GM12878 (cell line): ENCODE results near the gene PSMA7. TPM values are rescaled to one million over a fixed set of nuclear protein-coding genes. Genes with fewer than 3 reads are reported as not detected.

ENCODE experiments used
- BACH1 ChIP-seq: fragments of 450-650 bp; IDR thresholded peaks from 2 replicates; pipeline ENCODE4 v1.6.1; 2017; ENCODE audit warnings: mild to moderate bottlenecking, borderline replicate concordance
- BHLHE40 ChIP-seq, 2 experiments: fragments of 450-650 bp in 1 of 2; IDR thresholded peaks; 2 replicates each; pipeline ENCODE4 v1.6.1; 2011 to 2017; ENCODE audit warnings: low read depth in 2 of 2, borderline replicate concordance in 1 of 2, improper control_type of control experiment in 1 of 2, low read length in 1 of 2, mild to moderate bottlenecking in 1 of 2
- CEBPB ChIP-seq, 2 experiments: fragments of 150-350 bp in 1 of 2; IDR thresholded peaks; 2 replicates each; pipeline ENCODE4 v1.6.1; 2012 to 2014; ENCODE audit warnings: low read depth in 2 of 2, low read length in 2 of 2, borderline replicate concordance in 1 of 2, inconsistent platforms in 1 of 2
- CEBPZ ChIP-seq: fragments of 150-350 bp; IDR thresholded peaks from 2 replicates; pipeline ENCODE4 v1.6.1; 2016; ENCODE audit warnings: low read depth, low read length
- CREM ChIP-seq: IDR thresholded peaks from 2 replicates; pipeline ENCODE4 v1.6.1; 2014; ENCODE audit warnings: antibody characterized with exemption, low read depth
- CTCF ChIP-seq, 3 experiments: IDR thresholded peaks in 2 of 3; conservative IDR thresholded peaks in 1 of 3; 2 replicates each; pipeline ENCODE4 v1.5.1; 2011; ENCODE audit warnings: low read depth in 3 of 3, low read length in 3 of 3, mild to moderate bottlenecking in 3 of 3, control low read depth in 2 of 3, moderate library complexity in 2 of 3, inconsistent platforms in 1 of 3, mixed read lengths in 1 of 3; ENCODE audit not compliant: control insufficient read depth in 2 of 3, insufficient read depth in 1 of 3; ENCODE audit errors: extremely low read depth in 1 of 3
- EGR1 ChIP-seq, 2 experiments: IDR thresholded peaks; 1 replicate in 1 of 2; 2 replicates in 1 of 2; pipeline ENCODE4 v1.6.1; 2011 to 2012; ENCODE audit warnings: low read depth in 2 of 2, low read length in 2 of 2, borderline replicate concordance in 1 of 2, mild to moderate bottlenecking in 1 of 2, moderate library complexity in 1 of 2
- IRF3 ChIP-seq: fragments of 450-650 bp; IDR thresholded peaks from 2 replicates; pipeline ENCODE4 v1.6.1; 2014; ENCODE audit warnings: mild to moderate bottlenecking
- JUND ChIP-seq: IDR thresholded peaks from 2 replicates; pipeline ENCODE4 v1.6.1; 2012; ENCODE audit warnings: low read depth, mild to moderate bottlenecking, low read length, improper control_type of control experiment, moderate library complexity
- MEF2A ChIP-seq: IDR thresholded peaks from 2 replicates; pipeline ENCODE4 v1.6.1; 2011; ENCODE audit warnings: low read depth, mild to moderate bottlenecking, low read length, moderate library complexity; ENCODE audit not compliant: insufficient read depth
- NFYB ChIP-seq: IDR thresholded peaks from 2 replicates; pipeline ENCODE4 v1.6.1; 2011; ENCODE audit warnings: low read depth, mild to moderate bottlenecking, low read length, improper control_type of control experiment, moderate library complexity; ENCODE audit not compliant: insufficient read depth
- PML ChIP-seq: IDR thresholded peaks from 2 replicates; pipeline ENCODE4 v1.6.1; 2012; ENCODE audit warnings: low read length, inconsistent platforms
- RCOR1 ChIP-seq: conservative IDR thresholded peaks from 2 replicates; pipeline ENCODE4 v1.6.1; 2012; ENCODE audit warnings: low read depth, low read length, improper control_type of control experiment
- SKIL ChIP-seq: fragments of 450-650 bp; IDR thresholded peaks from 2 replicates; pipeline ENCODE4 v1.6.1; 2017; ENCODE audit warnings: mild to moderate bottlenecking, low read depth, inconsistent platforms; ENCODE audit not compliant: poor library complexity, severe bottlenecking
- SP1 ChIP-seq: IDR thresholded peaks from one replicate; pipeline ENCODE4 v1.6.1; 2011; ENCODE audit warnings: low read depth, low read length
- SREBF1 ChIP-seq: IDR thresholded peaks from 2 replicates; pipeline ENCODE4 v1.6.1; 2012; ENCODE audit warnings: mild to moderate bottlenecking, low read length
- TARDBP ChIP-seq: IDR thresholded peaks from 2 replicates; pipeline ENCODE4 v1.6.1; 2016; ENCODE audit warnings: borderline replicate concordance
- polyA plus RNA-seq, 11 experiments: library from polyadenylated mRNA; depleted of rRNA in 4 of 11; unstranded in 6 of 11; stranded (reverse) in 5 of 11; fragments of >200 nt; fragmentation: Nextera tagmentation in 4 of 11; fragmentation: Illumina TruSeq in 1 of 11; extraction: Ambion mirVana in 4 of 11; extraction: Trizol in 1 of 11; gene quantifications; 1 replicate in 1 of 11; 2 replicates in 10 of 11; pipeline versions ENCODE4 v1.2.1 to v1.2.3, GENCODE V29; 2011 to 2016; ENCODE audit warnings: inconsistent platforms in 2 of 11, missing spikeins in 2 of 11, low read depth in 1 of 11
- total RNA-seq, 4 experiments: library from RNA; depleted of rRNA in 3 of 4; stranded (reverse); fragments of >200 nt in 3 of 4; fragmentation: Illumina TruSeq in 1 of 4; extraction: Trizol in 1 of 4; gene quantifications; 2 replicates each; pipeline versions ENCODE4 v1.2.1 to v1.2.3, GENCODE V29; 2013 to 2021

PSMA7 gene
- total and polyA plus RNA-seq, 10 of the 15 experiments (the other 5 are each of a cell fraction or from before 2014, with no cell fraction given): 216 to 857 (median 368) TPM

GRCh38 chr20:62182469-62183425 lies 39.6 kb upstream of the PSMA7 start, which contains the start of gene MTG2 (continued):
- TF ChIP-seq NFYB: no peak
- TF ChIP-seq SP1: peak; percentile 20
- 0 out of 2 replicates have a peak, but pooled peaks have one; percentile 63 for TF ChIP-seq RCOR1
- no peak for TF ChIP-seq TARDBP
- peak; percentile 98 for TF ChIP-seq CREM
- peak; percentile 39 to 62; a peak in 3 of 4 replicates for TF ChIP-seq BHLHE40 (IDR thresholded peaks at IDR 0.05; ENCODE audit: borderline replicate concordance in 1 of 2, low read depth in 2 of 2, low read length in 1 of 2)
- TF ChIP-seq EGR1 (IDR thresholded peaks at IDR 0.05; ENCODE audit: borderline replicate concordance in 1 of 2, low read depth in 2 of 2, low read length in 2 of 2): peak in 1 of 2 experiments; percentile 10; a peak in 1 of 3 replicates
- TF ChIP-seq MEF2A: 0 out of 2 replicates have a peak, but pooled peaks have one; percentile 15
- no peak for TF ChIP-seq SREBF1
- TF ChIP-seq JUND: no peak
- no peak for TF ChIP-seq CTCF (IDR thresholded peaks at IDR 0.05 in 2 of 3, conservative IDR thresholded peaks at IDR 0.05 in 1 of 3; ENCODE audit: control insufficient read depth in 2 of 3, extremely low read depth in 1 of 3, insufficient read depth in 1 of 3, low read depth in 3 of 3, low read length in 3 of 3)
- TF ChIP-seq CEBPZ: no peak
- peak; percentile 69; the same call in 1 of the 2 replicates for TF ChIP-seq BACH1
- TF ChIP-seq CEBPB (IDR thresholded peaks at IDR 0.05; ENCODE audit: borderline replicate concordance in 1 of 2, low read depth in 2 of 2, low read length in 2 of 2): no peak
- no peak for TF ChIP-seq SKIL
- TF ChIP-seq IRF3: no peak
- peak; percentile 91 for TF ChIP-seq PML
